Glomerular endothelial cell (primary cell): ENCODE results near the gene AARS2. TPM values are rescaled to one million over a fixed set of nuclear protein-coding genes. Genes with fewer than 3 reads are reported as not detected.

ENCODE experiments used
- DNase-seq: peaks from one replicate; pipeline ENCODE4 v3.0.0-alpha.2; 2011; ENCODE audit warnings: low read depth, low spot score; ENCODE audit errors: extremely low read depth
- total RNA-seq: library from RNA; depleted of rRNA; stranded (reverse); fragments of >200 nt; gene quantifications from 2 replicates; pipeline ENCODE4 v1.2.3, GENCODE V29; 2015

Gene AARS2
- total RNA-seq, 1 donor from 2014 or later: 12.6 TPM

GRCh38 chr6:44277763-44278162 lies 35.4 kb downstream of the AARS2 start:
- no peak for DNase-seq

DNA sequence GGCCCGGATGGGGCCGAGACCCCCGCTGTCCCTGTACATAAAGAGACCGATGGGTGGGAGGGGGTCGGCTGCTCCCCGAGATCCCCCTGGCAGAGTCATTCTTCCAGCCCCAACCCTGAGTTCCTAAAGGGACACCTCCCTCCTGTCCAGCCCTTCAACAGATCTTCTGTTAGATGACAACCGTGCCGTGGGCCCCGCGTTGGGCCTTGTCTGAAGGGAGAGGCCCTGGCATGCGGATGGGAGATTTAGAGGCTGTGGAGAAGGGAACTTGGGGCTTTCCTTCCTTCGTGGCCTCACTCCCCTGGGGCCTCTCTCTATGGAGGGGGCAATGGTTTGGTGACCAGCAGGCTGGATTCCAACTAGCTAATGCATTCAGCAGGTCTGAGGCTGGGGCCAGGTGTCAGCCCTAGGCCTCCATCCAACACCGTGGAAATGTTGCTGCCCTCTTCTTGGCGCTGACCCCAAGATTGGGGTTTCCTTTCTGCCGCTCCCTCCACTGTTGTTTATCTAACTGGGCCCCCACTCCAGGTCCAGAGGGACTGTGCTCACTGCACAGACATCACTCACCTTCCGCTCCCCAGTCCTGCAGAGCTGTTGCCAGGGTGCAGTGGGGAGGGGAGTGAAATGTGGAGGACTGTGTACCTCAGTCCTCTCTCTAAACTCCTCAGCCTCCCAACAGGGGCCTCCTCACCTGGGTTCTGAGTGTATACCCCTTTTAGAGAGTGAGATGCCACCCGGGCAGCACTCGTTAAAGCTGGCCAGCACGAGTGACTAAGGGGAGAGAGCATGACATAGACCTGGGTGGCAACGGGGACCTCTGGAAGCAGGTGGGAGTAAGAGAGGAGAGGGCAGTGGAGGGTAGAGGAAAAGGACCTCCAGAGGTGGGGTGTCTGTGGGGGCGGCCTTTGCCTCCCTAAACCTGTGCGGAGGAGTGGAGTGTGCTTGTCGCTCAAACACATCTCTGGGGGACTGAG lies 36.2 kb downstream of the AARS2 start:
- DNase-seq: no peak

DNA sequence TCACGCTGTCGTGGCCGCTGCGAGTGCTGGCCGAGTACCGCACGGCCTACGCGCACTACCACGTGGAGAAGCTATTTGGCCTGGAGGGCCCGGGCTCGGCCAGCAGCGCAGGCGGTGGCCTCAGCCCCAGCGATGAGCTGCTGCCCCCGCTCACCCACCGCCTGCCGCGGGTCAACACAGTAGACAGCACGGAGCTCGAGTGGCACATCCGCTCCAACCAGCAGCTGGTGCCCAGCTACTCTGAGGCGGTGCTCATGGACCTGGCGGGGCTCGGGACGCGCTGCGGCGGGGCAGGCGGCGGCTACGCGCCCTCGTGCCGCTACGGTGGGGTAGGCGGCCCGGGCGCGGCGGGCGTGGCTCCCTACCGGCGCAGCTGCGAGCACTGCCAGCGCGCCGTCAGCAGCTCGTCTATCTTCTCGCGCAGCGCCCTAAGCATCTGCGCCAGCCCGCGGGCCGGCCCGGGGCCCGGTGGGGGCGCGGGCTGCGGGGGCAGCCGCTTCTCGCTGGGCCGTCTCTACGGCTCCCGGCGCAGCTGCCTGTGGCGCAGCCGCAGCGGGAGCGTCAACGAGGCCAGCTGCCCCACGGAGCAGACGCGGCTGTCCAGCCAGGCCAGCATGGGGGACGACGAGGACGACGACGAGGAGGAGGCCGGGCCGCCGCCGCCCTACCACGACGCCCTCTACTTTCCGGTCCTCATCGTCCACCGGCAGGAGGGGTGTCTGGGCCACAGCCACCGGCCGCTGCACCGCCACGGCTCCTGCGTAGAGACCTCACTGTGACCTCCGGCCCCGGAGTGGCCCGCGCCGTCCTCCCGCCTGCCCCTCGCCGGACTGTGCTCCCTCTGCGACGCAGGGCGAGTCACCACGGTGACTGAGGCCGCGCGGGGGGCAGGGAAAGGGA lies 37.1 kb downstream of the AARS2 start:
- no peak for DNase-seq

DNA sequence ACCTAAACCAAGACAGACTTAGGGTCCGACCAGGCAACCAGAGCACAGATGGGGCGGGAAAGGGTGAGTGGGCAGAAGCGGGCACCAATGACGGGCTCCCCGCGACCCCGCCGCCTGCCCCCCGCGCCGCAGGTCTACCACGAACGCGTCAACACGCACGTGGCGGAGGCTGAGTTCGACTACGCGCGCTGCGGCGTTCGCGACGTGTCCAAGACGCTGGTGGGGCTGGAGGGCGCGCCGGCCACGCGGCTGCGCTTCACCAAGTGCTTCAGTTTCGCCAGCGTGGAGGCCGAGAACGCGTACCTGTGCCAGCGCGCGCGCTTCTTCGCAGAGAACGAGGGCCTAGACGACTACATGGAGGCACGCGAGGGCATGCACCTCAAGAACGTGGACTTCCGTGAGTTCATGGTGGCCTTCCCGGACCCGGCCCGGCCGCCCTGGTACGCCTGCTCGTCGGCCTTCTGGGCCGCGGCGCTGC lies 37.8 kb downstream of the AARS2 start:
- no peak for DNase-seq

- DNase-seq: no peak
These were observed 39.5 kb downstream of the AARS2 start for GRCh38 chr6:44273617-44274016.

- DNase-seq: no peak
These were observed 40.1 kb downstream of the AARS2 start for GRCh38 chr6:44272999-44273566.

DNA sequence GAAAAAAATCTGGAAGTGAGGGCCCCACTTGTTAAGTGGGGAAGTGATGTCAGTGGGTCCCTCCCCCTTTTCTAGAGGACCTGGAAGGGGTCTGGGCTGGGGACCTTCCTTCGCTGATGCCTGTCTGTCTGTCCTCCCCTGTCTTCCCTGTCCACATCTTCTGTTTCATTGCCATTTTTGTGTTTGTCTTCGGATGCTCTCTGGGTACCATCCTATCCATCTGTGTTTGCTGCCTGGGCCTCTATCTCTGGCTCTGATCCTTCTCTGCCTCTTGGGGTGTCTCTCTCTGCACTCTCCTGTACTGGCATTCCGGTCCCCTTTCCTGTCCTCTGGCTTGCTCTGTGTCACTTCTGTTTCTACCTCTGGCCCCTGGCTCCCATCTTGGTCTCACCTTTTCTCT lies 40.6 kb downstream of the AARS2 start:
- DNase-seq: no peak

GRCh38 chr6:44271914-44272313 lies 41.2 kb downstream of the AARS2 start:
- DNase-seq: no peak

GRCh38 chr6:44271406-44271723 lies 41.8 kb downstream of the AARS2 start:
- no peak for DNase-seq

- no peak for DNase-seq
These were observed 42.4 kb downstream of the AARS2 start for GRCh38 chr6:44270526-44271405.

DNA sequence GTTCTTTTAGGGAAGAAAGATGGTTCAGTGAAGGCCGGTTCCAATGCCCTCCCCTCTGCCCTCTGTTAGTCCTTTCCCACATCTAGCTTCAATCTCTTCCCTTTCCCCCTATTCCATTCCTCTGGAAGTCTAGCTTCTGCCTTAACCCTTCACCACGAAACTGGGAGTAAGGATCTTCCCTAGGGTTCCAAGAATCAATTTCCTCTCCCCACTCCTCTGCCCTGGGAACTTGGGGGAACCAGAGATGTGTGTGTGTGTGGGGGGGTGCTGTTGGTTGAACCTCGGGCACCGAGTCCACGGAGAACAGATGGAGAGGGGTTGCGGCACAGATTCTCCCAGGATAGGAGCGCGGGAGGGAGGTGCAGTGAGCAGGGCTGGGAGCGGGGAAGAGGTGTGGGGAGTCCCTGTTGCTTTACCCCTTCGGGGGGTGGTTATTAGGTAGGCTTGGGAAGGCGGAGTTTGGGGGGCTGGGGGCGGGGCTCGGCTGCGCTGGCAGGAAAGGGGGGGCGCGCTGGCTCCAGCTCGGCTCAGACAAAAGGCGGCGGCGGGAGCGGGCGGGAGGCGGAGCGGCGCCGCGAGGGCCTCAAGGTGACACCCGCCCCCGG lies 43.1 kb downstream of the AARS2 start, which contains the start of gene TMEM151B:
Gene TMEM151B (plus strand): TSS at position 530 of the 605 bp plus-strand sequence. CDS start 293 bp downstream, outside the sequence.
- no peak for DNase-seq

DNA sequence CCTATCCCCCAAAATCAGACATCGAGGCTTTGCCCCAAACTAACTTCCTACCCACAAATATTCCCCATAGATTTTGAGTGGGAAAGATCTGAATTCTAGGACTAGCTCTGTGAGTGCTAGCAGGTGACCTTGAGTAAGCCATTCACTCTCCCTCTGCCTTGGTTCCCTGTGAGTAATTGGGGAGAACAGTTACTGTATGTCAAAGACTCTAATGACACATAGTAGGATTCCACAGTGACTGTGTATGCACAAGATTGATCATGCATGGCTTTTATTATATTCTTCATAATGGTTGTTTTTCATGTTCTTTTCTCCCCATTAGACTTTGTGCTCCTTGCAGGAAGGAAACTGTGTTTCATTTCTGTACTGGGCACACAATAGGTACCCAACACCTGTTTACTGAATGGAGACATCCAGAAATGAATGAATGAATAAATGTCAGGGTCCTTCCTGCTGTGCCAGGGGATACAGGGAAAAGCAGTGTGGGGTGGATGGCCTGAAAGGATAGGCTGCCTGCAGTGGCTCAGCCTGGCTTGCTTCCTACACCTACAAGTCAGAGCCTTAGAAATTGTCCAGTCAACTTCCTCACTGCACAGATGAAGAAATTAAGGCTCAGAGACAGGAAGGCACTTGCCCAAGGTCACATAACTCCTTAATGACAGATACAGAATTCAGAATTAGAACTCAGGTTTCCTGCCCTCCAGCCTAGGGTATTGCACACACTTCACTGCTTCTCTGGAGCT lies 43.8 kb downstream of the AARS2 start:
- no peak for DNase-seq

GRCh38 chr6:44268095-44268628 lies 45.0 kb downstream of the AARS2 start:
- DNase-seq: no peak

DNA sequence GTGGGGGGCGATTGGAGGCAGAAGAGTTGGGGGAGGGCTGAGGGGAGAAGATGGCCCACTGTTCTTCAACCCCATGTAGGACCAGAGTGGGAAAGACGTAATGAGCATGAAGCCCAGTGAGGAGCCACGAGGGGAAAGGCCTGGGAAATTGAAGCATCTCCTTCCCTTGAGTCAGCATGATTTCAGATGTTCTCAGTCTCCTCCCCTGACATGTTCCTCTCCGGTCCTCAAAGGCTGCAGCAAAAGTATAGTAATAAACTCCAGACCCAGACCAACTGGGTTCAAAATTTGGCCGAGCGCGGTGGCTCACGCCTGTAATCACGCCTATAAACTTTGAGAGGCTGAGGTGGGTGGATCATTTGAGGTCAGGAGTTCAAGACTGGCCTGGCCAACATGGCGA lies 45.9 kb downstream of the AARS2 start:
- no peak for DNase-seq

- DNase-seq: no peak
These were observed 46.8 kb downstream of the AARS2 start for GRCh38 chr6:44266347-44266746.

GRCh38 chr6:44265722-44266233 lies 47.4 kb downstream of the AARS2 start:
- no peak for DNase-seq

DNA sequence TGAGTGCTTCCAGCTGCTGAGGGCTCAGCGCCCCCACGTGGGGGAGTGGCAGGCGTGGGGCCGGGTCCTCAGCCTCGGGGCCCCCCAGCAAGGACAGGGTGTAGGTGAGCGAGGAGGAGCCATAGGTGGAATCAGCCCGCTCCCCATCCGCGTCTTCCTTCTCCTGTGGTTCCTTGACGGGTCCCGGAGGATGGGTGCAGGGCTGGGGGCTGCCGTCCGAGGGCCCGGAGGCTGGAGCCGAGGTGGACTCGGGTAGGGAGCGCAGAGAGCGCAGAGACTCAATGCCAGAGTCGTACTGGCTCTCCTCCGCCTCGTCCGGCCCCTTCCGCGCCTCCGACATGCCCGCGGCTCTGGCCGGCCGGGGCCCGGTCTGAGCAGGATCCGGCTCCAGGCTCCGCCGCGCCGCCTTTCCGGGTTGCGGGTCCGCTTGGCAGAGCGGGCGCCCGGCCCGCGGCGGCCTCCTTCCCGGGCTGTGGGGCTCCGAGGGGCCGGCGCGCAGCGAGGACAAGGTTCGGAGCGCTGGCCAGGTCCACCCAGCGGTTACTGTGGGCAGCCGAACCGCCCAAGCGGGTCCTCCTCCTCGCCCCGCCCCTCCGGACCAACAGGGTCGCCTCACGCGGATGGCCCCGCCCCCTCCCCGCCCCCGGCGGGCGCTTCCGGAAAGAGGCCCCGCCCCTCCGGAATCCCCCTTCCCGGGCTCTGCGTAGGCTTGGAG lies 48.0 kb downstream of the AARS2 start, which contains the start of gene NFKBIE:
Gene NFKBIE (minus strand): TSS at position 545 of the 715 bp plus-strand sequence. CDS start 205 bp downstream, at position 340.
- no peak for DNase-seq
